Thoracic aorta (tissue), 2 donors: ENCODE data around the gene NOL4L. TPM values are rescaled to one million over a fixed set of nuclear protein-coding genes. Genes with fewer than 3 reads are reported as not detected.

Experiments
- ATAC-seq: fragments of 150-250 bp; one replicate; pipeline ENCODE4 v1.8.0; 2017; ENCODE audit warnings: low read depth; ENCODE audit not compliant: insufficient number of reproducible peaks, low FRiP score
- DNase-seq: peaks from one replicate; pipeline ENCODE4 v3.0.0-alpha.2; 2020; ENCODE audit warnings: low spot score
- H3K27ac ChIP-seq, 2 donors: fragments of 200-600 bp; sonication (generic); 1 replicate in 1 of 2; 2 replicates in 1 of 2; pipeline ENCODE4 v1.5.1; 2016; ENCODE audit warnings: mild to moderate bottlenecking in 2 of 2, moderate library complexity in 2 of 2
- H3K27me3 ChIP-seq: fragments of 200-600 bp; sonication (generic); replicated peaks from 2 replicates; pipeline ENCODE4 v1.6.0; 2016; ENCODE audit warnings: mild to moderate bottlenecking; ENCODE audit not compliant: insufficient read depth
- H3K36me3 ChIP-seq: fragments of 200-600 bp; sonication (generic); one replicate; pipeline ENCODE4 v1.5.1; 2016
- H3K4me1 ChIP-seq, 2 donors: fragments of 200-600 bp; sonication (generic); 1 replicate in 1 of 2; 2 replicates in 1 of 2; pipeline versions ENCODE4 v1.5.1 to v1.6.0; 2016; ENCODE audit warnings: low read depth in 2 of 2, mild to moderate bottlenecking in 1 of 2; ENCODE audit not compliant: control insufficient read depth in 1 of 2
- H3K4me3 ChIP-seq: fragments of 200-600 bp; sonication (generic); 2 replicates; pipeline ENCODE4 v1.5.1; 2016; ENCODE audit warnings: mild to moderate bottlenecking
- H3K9me3 ChIP-seq: fragments of 200-600 bp; sonication (generic); 2 replicates; pipeline ENCODE4 v1.5.1; 2016
- total RNA-seq, 2 donors: library from RNA; depleted of rRNA; stranded (reverse); fragments of >200 nt; gene quantifications; one replicate each; pipeline versions ENCODE4 v1.1.0 to v1.2.3, GENCODE V29; 2016
- TF ChIP-seq, protein P1 (sequence below): fragments of 200-600 bp; sonication (generic); IDR thresholded peaks from one replicate; pipeline ENCODE4 v1.5.1; 2019; ENCODE audit warnings: antibody characterized with exemption

The NOL4L gene
- total RNA-seq, 2 donors from 2014 or later = 17.5 to 23.7 TPM

DNA sequence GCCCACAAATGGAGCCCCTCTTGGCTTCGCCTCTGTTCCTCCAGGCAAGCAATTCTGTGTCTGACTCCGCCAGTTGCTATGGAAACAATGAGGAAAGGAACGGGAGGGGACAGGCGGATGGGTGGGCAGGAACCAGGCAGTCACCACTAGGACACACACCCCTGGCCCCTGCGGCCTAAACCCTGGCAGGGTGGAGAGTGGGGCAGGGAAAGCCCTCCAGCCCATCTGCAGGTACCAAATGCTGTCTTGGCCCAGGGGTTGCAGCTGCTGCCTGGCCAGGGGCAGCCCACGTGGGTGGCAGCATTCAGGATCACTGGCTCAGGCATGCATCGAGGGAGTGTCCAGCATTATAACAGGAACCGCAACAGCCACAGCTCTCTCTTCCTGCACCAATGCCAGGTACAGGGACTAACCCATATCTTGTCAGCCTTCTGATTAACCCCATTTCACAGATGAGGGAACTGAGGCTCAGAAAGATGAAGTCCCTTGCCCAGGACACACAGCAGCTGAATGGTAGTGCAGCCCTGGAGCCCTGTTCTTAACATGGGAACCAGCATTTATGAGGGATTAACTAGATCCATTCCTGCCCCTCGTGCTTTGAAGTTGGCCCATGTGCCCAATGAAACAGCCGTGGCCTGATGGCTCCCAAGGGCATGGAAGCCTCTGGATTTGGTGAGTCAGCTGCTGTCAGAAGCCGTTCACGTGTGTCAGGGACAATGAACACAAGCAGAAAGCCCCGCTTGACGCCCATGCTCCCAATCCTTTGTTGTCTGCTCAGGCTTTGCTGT, 66.3 kb downstream of the NOL4L start:
- no peak overlapping the region for H3K4me3 ChIP-seq
- H3K27me3 ChIP-seq = no peaks in the 10 kb centered on the region
- TF ChIP-seq, protein P1, sequence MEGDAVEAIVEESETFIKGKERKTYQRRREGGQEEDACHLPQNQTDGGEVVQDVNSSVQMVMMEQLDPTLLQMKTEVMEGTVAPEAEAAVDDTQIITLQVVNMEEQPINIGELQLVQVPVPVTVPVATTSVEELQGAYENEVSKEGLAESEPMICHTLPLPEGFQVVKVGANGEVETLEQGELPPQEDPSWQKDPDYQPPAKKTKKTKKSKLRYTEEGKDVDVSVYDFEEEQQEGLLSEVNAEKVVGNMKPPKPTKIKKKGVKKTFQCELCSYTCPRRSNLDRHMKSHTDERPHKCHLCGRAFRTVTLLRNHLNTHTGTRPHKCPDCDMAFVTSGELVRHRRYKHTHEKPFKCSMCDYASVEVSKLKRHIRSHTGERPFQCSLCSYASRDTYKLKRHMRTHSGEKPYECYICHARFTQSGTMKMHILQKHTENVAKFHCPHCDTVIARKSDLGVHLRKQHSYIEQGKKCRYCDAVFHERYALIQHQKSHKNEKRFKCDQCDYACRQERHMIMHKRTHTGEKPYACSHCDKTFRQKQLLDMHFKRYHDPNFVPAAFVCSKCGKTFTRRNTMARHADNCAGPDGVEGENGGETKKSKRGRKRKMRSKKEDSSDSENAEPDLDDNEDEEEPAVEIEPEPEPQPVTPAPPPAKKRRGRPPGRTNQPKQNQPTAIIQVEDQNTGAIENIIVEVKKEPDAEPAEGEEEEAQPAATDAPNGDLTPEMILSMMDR = no peak
- H3K4me1 ChIP-seq = no peaks in the 10 kb centered on the region
- DNase-seq (no peak), ATAC-seq (no peak)
- H3K36me3 ChIP-seq = no peaks in the 10 kb centered on the region
- H3K27ac ChIP-seq = no peak overlapping the region
- no peaks in the 10 kb centered on the region for H3K9me3 ChIP-seq

DNA sequence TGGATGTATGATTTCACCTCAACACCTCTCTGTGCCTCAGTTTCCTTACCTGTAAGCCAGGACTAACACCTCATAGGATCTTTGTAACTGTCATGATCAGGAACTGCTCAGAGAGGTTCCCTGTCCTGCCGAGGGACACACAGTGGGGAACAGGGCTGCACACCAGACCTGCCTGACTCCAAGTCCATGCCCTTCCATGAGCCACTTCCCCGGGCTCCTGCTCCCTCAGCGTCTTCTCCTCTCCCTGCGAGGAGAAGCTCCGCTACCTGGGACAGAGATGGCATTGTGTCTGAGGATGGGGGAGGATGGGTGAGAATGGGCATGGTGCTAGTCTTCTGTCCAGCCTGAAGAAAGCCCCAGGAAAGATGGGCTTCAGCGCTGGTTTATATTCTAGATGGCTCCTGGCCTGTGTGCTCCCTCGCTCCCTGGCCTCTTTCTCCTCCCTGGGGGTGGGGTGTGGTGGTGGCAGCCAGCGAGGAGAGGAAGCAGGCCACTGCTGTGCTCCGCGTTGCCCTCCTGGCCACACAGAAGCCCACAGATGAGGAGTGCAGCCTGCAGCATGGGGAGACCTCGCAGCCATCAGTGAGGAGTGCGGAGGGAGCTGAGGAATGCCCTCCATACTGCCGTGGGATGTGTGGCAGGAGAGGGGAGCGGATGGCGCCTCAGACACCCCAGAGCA, 67.1 kb downstream of the NOL4L start:
- TF ChIP-seq, protein P1 = no peak
- no peaks in the 10 kb centered on the region for H3K9me3 ChIP-seq
- no peak for DNase-seq
- ATAC-seq = no peak
- H3K4me1 ChIP-seq = no peaks in the 10 kb centered on the region
- H3K27me3 ChIP-seq = no peaks in the 10 kb centered on the region
- H3K4me3 ChIP-seq = no peak overlapping the region
- H3K27ac ChIP-seq = no peak overlapping the region
- no peaks in the 10 kb centered on the region for H3K36me3 ChIP-seq

DNA sequence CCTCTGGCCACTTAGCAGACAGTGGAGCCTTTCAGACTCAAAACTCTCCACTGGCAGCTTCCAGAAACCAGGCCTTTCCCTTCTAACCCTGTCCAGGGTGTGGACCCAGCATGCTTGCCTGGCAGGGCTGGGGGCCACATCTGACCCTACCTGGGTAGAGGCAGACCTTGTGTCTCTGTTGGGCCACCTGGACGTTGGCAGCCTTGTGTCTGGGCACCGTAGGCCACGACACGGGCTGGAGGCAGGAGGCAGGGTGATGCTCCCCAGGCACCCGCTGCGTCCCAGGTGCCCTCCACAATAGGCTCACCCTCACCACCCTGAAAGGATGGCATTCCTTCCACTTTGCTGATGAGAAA, 67.6 kb downstream of the NOL4L start:
- no peaks in the 10 kb centered on the region for H3K27me3 ChIP-seq
- no peaks in the 10 kb centered on the region for H3K36me3 ChIP-seq
- H3K4me3 ChIP-seq = no peak overlapping the region
- no peak for ATAC-seq
- DNase-seq = no peak
- TF ChIP-seq, protein P1 = no peak
- H3K4me1 ChIP-seq = no peaks in the 10 kb centered on the region
- H3K9me3 ChIP-seq = no peaks in the 10 kb centered on the region
- no peak overlapping the region for H3K27ac ChIP-seq

DNA sequence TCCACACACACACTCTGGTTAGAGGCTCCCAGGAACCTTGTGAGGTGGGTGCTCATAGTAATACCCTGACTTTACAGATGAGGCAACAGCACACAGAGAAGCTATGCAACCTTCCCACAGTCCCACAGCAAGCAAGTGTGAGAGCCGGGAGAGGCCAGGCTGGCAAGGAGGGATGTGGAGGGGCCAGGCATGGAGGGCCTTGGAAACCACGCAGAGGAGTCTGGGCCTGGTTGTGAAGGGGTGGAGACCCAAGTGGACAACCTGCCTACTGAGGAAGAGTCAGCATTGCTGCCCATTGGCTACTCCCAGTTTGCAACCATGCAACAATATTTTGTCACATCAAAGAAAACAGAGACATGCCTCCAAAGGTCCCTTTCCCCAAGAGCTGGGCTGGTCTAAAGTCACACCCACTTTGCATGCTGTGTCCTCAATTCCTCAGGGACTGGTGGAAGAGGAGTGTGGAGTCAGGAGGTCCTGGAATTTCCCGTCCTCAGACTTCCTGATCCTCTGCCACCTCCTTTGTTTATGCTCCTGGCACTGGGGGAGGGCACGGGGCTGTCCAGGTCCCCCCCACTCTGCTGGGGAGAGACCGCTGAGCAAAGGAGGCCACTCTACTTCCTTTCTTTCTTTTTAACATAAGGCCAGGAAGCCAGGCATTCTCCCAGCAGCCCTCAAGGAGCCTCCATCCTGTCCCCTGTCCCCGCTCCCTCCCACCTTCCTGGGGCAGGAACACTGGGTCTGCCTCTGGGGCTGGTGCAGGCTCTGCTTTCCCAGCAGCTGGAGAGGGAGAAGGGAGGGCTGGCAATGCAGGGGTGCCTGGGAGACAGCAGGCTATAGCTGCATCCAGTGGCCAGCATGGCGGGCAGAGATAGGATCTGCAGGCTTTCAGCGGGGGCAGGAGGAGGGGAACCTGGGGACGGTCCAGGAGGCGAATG, 68.3 kb downstream of the NOL4L start:
- no peak for DNase-seq
- no peaks in the 10 kb centered on the region for H3K9me3 ChIP-seq
- no peaks in the 10 kb centered on the region for H3K27me3 ChIP-seq
- H3K27ac ChIP-seq = no peak overlapping the region
- no peak for ATAC-seq
- no peak overlapping the region for H3K4me3 ChIP-seq
- no peaks in the 10 kb centered on the region for H3K4me1 ChIP-seq
- TF ChIP-seq, protein P1 = no peak
- no peaks in the 10 kb centered on the region for H3K36me3 ChIP-seq

DNA sequence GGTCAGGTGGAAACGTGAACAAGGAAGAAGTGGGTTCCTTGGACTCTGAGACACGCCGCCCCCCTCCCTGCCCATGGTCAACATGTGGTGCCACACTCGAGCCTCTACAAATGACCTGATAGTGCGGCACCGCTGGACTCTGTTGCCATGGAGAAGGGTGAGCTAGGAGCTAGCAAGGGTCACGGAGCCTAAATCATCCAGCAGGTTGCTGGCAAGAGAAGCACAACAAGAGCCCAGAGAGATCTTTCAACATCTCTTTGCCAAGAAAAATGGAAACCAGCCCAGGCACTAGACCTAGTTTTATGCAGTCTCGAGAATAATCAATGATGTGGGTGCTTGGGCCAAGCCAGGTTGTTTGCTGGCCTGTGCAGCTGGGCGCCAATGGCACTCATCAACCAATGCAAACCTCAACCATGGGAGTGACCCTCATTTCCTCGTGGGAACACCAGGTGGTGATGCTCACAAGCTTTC, 69.5 kb downstream of the NOL4L start:
- DNase-seq (no peak), ATAC-seq (no peak)
- Histone ChIP-seq H3K27me3 (no peaks in the 10 kb centered on the region), H3K4me1 (no peaks in the 10 kb centered on the region), H3K27ac (no peak overlapping the region), H3K4me3 (no peak overlapping the region), H3K9me3 (no peaks in the 10 kb centered on the region), H3K36me3 (no peaks in the 10 kb centered on the region)
- TF ChIP-seq, protein P1 = no peak
